Head of caudate nucleus (tissue), 42 donors: Measurements from ENCODE around the gene SPSB4.

Experiments
- DNase-seq, 42 donors: peaks; one replicate each; pipeline versions ENCODE4 v3.0.0 to v3.0.0-alpha.2; 2020 to 2021; ENCODE audit warnings: mixed read lengths in 7 of 42
- intact Hi-C: fragments of 100-400 bp; cut with DNase I; formaldehyde crosslinking; loops from one replicate; pipeline ENCODE4 v1.15.0; 2022

The SPSB4 gene

GRCh38 chr3:141051443-141052200, 475 bp downstream of the SPSB4 start:
- peak in 7 of 42 donors; percentile 11 to 37 (median 23) for DNase-seq
- intact Hi-C loops = no loop called here

- peak in 1 of 42 donors; percentile 7 for DNase-seq
- intact Hi-C loops = no loop called here
Observed at GRCh38 chr3:141052201-141053069, 1.3 kb downstream of the SPSB4 start.

- DNase-seq = no peak
- intact Hi-C loops = no loop called here
Observed at GRCh38 chr3:141055136-141055535, 4.0 kb downstream of the SPSB4 start.

- no peak for DNase-seq
- intact Hi-C loops = no loop called here
Observed at GRCh38 chr3:141055536-141056445, 4.6 kb downstream of the SPSB4 start.

- intact Hi-C loops = no loop called here
- peak in 39 of 42 donors; percentile 32 to 84 (median 64) for DNase-seq
Observed at GRCh38 chr3:141056751-141057171, 5.6 kb downstream of the SPSB4 start.

GRCh38 chr3:141057436-141057835, 6.3 kb downstream of the SPSB4 start:
- intact Hi-C loops = no loop called here
- no peak for DNase-seq

GRCh38 chr3:141057946-141058800, 7.0 kb downstream of the SPSB4 start:
- DNase-seq = peak in 1 of 42 donors; percentile 10
- intact Hi-C loops = no loop called here

- DNase-seq = peak in 1 of 42 donors; percentile 8
- intact Hi-C loops = no loop called here
Observed at GRCh38 chr3:141058996-141059395, 7.8 kb downstream of the SPSB4 start.

- peak in 1 of 42 donors; percentile 3 for DNase-seq
- intact Hi-C loops = no loop called here
Observed at GRCh38 chr3:141059816-141060215, 8.7 kb downstream of the SPSB4 start.

GRCh38 chr3:141060327-141060726, 9.2 kb downstream of the SPSB4 start:
- DNase-seq = peak in 1 of 42 donors; percentile 1

GRCh38 chr3:141063831-141064230, 12.7 kb downstream of the SPSB4 start:
- peak in 2 of 42 donors; percentile 16 to 21 for DNase-seq
- intact Hi-C loops = no loop called here

More at GRCh38 chr3:141060327-141060726, 9.2 kb downstream of the SPSB4 start:
- intact Hi-C loops = no loop called here

- intact Hi-C loops = no loop called here
- DNase-seq = peak in 2 of 42 donors; percentile 14 to 22
Observed at GRCh38 chr3:141064255-141064926, 13.2 kb downstream of the SPSB4 start.

GRCh38 chr3:141065258-141065657, 14.1 kb downstream of the SPSB4 start:
- intact Hi-C loops = no loop called here
- DNase-seq = peak in 2 of 42 donors; percentile 0 to 16

GRCh38 chr3:141065841-141066805, 15.0 kb downstream of the SPSB4 start:
- intact Hi-C loops = no loop called here
- peak in 2 of 42 donors; percentile 7 to 34 for DNase-seq

- intact Hi-C loops = no loop called here
- no peak for DNase-seq
Observed at GRCh38 chr3:141067206-141067974, 16.2 kb downstream of the SPSB4 start.

GRCh38 chr3:141070229-141070628, 19.1 kb downstream of the SPSB4 start:
- intact Hi-C loops = no loop called here
- no peak for DNase-seq
